H1 (cell line): Measurements from ENCODE around the gene RTCA. TPM values are rescaled to one million over a fixed set of nuclear protein-coding genes. Genes with fewer than 3 reads are reported as not detected.

ENCODE experiments used
- BRCA1 ChIP-seq: IDR thresholded peaks from 2 replicates; pipeline ENCODE4 v1.6.1; 2012; ENCODE audit warnings: low read depth, low read length, improper control_type of control experiment
- CBX8 ChIP-seq: fragments of 300-800, 300-1000 bp; sonication (generic); IDR thresholded peaks from 2 replicates; pipeline ENCODE4 v1.7.1; 2016; ENCODE audit warnings: low read depth, low read length, borderline replicate concordance
- CEBPB ChIP-seq: IDR thresholded peaks from 2 replicates; pipeline ENCODE4 v1.6.1; 2012; ENCODE audit warnings: low read depth, low read length
- CHD1 ChIP-seq: IDR thresholded peaks from 2 replicates; pipeline ENCODE4 v1.6.1; 2012; ENCODE audit warnings: low read depth, low read length, improper control_type of control experiment
- EGR1 ChIP-seq: IDR thresholded peaks from 2 replicates; pipeline ENCODE4 v1.6.1; 2011; ENCODE audit warnings: low read depth, low read length, borderline replicate concordance
- KDM1A ChIP-seq: fragments of 200-600, 300-600 bp; sonication (generic); IDR thresholded peaks from 2 replicates; pipeline ENCODE4 v1.7.1; 2016; ENCODE audit warnings: mild to moderate bottlenecking, low read length, borderline replicate concordance
- USF2 ChIP-seq: IDR thresholded peaks from 2 replicates; pipeline ENCODE4 v1.6.1; 2011; ENCODE audit warnings: low read length, improper control_type of control experiment
- polyA plus RNA-seq, 7 experiments: library from polyadenylated mRNA; depleted of rRNA in 3 of 7; stranded (reverse) in 5 of 7; unstranded in 2 of 7; fragments of >200 nt in 5 of 7; fragments of 200-250 nt in 2 of 7; gene quantifications; 1 replicate in 5 of 7; 2 replicates in 1 of 7; 4 replicates in 1 of 7; pipeline versions ENCODE4 v1.2.1 to v1.2.3, GENCODE V29; 2011 to 2013; ENCODE audit warnings: missing spikeins in 2 of 7, mixed read lengths in 2 of 7
- total RNA-seq: library from RNA; stranded (reverse); fragmentation: NEBNext Ultra II Directional; extraction: Animal tissue kit (Norgen Biotek cat#: 25700); gene quantifications from 2 replicates; pipeline ENCODE4 v1.2.1, GENCODE V29; 2021
- TF ChIP-seq, protein P1 (sequence below): IDR thresholded peaks from 2 replicates; pipeline ENCODE4 v1.6.1; 2012; ENCODE audit warnings: inconsistent platforms

The RTCA gene
- total and polyA plus RNA-seq, 2 of the 8 experiments (the other 6 are each of a cell fraction or from before 2014, with no cell fraction given): 13.8 to 31.6 TPM

DNA sequence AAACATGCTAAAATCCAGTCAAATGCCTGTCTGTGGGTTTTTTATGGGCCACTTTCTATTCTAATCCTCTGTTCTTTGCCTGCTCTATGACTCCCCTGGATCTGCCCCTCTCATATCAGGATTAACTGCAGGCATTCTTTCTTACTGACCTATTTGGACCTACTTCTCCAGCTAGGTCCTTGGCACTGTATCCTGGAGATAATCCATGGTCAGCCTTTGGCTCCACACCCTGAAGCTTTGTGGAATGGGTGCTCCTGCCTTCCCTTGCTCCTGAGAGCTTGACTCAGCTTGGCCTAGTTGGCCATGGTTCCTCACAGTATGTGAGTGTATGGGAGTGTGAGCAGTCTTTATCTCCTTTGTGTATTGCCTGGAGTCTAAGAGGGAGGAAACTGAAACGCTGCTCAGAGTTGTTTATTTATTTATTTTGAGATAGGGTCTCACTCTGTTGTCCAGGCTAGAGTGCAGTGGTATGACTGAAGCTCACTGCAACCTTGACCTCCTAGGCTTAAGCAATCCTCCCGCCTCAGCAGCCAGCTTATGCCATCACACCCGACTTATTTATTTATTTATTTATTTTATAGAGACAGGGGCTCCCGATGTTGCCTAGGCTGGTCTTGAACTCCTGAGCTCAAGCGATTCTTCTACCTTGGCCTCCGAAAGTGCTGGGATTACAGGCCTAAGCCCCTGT is 57.5 kb downstream of the RTCA start (continued):
- TF ChIP-seq, protein P1, sequence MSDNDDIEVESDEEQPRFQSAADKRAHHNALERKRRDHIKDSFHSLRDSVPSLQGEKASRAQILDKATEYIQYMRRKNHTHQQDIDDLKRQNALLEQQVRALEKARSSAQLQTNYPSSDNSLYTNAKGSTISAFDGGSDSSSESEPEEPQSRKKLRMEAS: no peak
- TF ChIP-seq CHD1: no peak
- no peak for TF ChIP-seq EGR1
- no peak for TF ChIP-seq KDM1A
- TF ChIP-seq USF2: no peak
- no peak for TF ChIP-seq CEBPB
- TF ChIP-seq CBX8: no peak
- TF ChIP-seq BRCA1: no peak
- TF ChIP-seq, all 59 proteins: peak for 0
